Activated T-cell treated with anti-CD3 and anti-CD28 coated beads, Interleukin-2, amount 50 U/mL, for 48 hours (primary cell): ENCODE measurements around the gene SMARCA4.

Experiments
- DNase-seq, 2 experiments: peaks; one replicate each; pipeline ENCODE4 v3.0.0-alpha.2; 2020

The SMARCA4 gene

GRCh38 chr19:11038511-11038910 lies 77.7 kb downstream of the SMARCA4 start:
- DNase-seq = no peak

- DNase-seq = no peak
Measured at GRCh38 chr19:11041194-11041593, 80.4 kb downstream of the SMARCA4 start.

GRCh38 chr19:11041966-11042627 lies 81.3 kb downstream of the SMARCA4 start:
- DNase-seq = no peak

- DNase-seq = no peak
Measured at GRCh38 chr19:11044431-11044830, 83.6 kb downstream of the SMARCA4 start.

GRCh38 chr19:11045536-11045935 lies 84.7 kb downstream of the SMARCA4 start:
- no peak for DNase-seq

GRCh38 chr19:11046605-11047354 lies 86.0 kb downstream of the SMARCA4 start:
- DNase-seq = no peak

GRCh38 chr19:11047866-11048265 lies 87.0 kb downstream of the SMARCA4 start:
- DNase-seq = no peak

GRCh38 chr19:11050323-11051114 lies 89.7 kb downstream of the SMARCA4 start:
- DNase-seq = no peak

GRCh38 chr19:11053817-11054195 lies 93.0 kb downstream of the SMARCA4 start:
- no peak for DNase-seq

- DNase-seq = no peak
Measured at GRCh38 chr19:11054200-11054599, 93.4 kb downstream of the SMARCA4 start.

GRCh38 chr19:11054628-11055027 lies 93.8 kb downstream of the SMARCA4 start:
- no peak for DNase-seq

GRCh38 chr19:11058246-11059030 lies 97.6 kb downstream of the SMARCA4 start:
- no peak for DNase-seq

- DNase-seq = no peak
Measured at GRCh38 chr19:11059511-11060358, 98.9 kb downstream of the SMARCA4 start.

GRCh38 chr19:11061952-11062351 lies 101.1 kb downstream of the SMARCA4 start:
- DNase-seq = no peak

- no peak for DNase-seq
Measured at GRCh38 chr19:11063434-11063833, 102.6 kb downstream of the SMARCA4 start.

- no peak for DNase-seq
Measured at GRCh38 chr19:11064831-11065303, 104.0 kb downstream of the SMARCA4 start.

- DNase-seq = no peak
Measured at GRCh38 chr19:11066326-11066725, 105.5 kb downstream of the SMARCA4 start.

- no peak for DNase-seq
Measured at GRCh38 chr19:11067356-11068113, 106.7 kb downstream of the SMARCA4 start.

- DNase-seq = no peak
Measured at GRCh38 chr19:11069561-11069960, 108.7 kb downstream of the SMARCA4 start.

GRCh38 chr19:11070123-11070522 lies 109.3 kb downstream of the SMARCA4 start:
- DNase-seq = no peak

- no peak for DNase-seq
Measured at GRCh38 chr19:11073568-11073967, 112.7 kb downstream of the SMARCA4 start.
